GM12878 (cell line): ENCODE results near the gene DACH2. TPM values are rescaled to one million over a fixed set of nuclear protein-coding genes. Genes with fewer than 3 reads are reported as not detected.

Source experiments
- ATAC-seq: fragments of 200-7000 bp; cut with Tn5 transposase; 3 replicates; pipeline ENCODE4 v1.9.1; 2020; ENCODE audit warnings: mild to moderate bottlenecking, moderate library complexity
- Bru-seq: library from RNA; stranded (reverse); fragments of 400-500 nt; gene quantifications from one replicate; lab custom pipeline; 2021; lab: Mats Ljungman, UMichigan
- BruChase-seq, 2 experiments: library from RNA; stranded (reverse); fragments of 400-500 nt; gene quantifications; one replicate each; lab custom pipeline; 2021; lab: Mats Ljungman, UMichigan
- BruUV-seq: library from RNA; stranded (reverse); fragments of 400-500 nt; replicated peaks from 2 replicates; lab custom pipeline; 2021; lab: Mats Ljungman, UMichigan
- CTCF ChIA-PET: fragments of 300-600 bp; sonication (Branson Sonifier 250); formaldehyde crosslinking; extraction: SDS; loops from one replicate; lab custom pipeline; 2021; ENCODE audit warnings: inconsistent platforms; lab: Yijun Ruan, JAX
- POLR2A ChIA-PET: fragments of 350-600 bp; formaldehyde crosslinking; extraction: SDS; loops from one replicate; lab custom pipeline; 2021; ENCODE audit warnings: inconsistent platforms; lab: Charles Lee
- RAD21 ChIA-PET: fragments of 300-600 bp; sonication (Branson Sonifier 250); formaldehyde crosslinking; loops from one replicate; lab custom pipeline; 2023; ENCODE audit warnings: antibody characterized with exemption; ENCODE audit not compliant: unreplicated experiment; lab: Charles Lee
- SMC1A ChIA-PET: fragments of 300-600 bp; sonication (Branson Sonifier 250); formaldehyde crosslinking; loops from one replicate; lab custom pipeline; 2023; ENCODE audit not compliant: unreplicated experiment, uncharacterized antibody; lab: Charles Lee
- DNase-seq: peaks from one replicate; pipeline ENCODE4 v3.0.0-alpha.2; 2011; ENCODE audit warnings: low read depth, low spot score
- FAIRE-seq: peaks from 3 replicates; lab custom pipeline; 2011; peaks lifted over from hg19 to GRCh38; lab: Jason Lieb, UNC
- H2AFZ ChIP-seq: 2 replicates; pipeline ENCODE4 v1.6.0; 2011; ENCODE audit warnings: low read depth, low read length, control low read depth; ENCODE audit not compliant: control insufficient read depth
- H3K27ac ChIP-seq: 2 replicates; pipeline ENCODE4 v1.5.1; 2011; ENCODE audit warnings: control low read depth; ENCODE audit not compliant: control insufficient read depth, insufficient read depth
- H3K27me3 ChIP-seq, 2 experiments: replicated peaks in 1 of 2; 2 replicates each; pipeline versions ENCODE4 v1.6.0 to v1.6.1; 2011; ENCODE audit warnings: low read length in 1 of 2; ENCODE audit not compliant: control insufficient read depth in 2 of 2, insufficient read depth in 2 of 2
- H3K36me3 ChIP-seq, 2 experiments: 2 replicates each; pipeline ENCODE4 v1.5.1; 2011; ENCODE audit warnings: low read length in 1 of 2; ENCODE audit not compliant: control insufficient read depth in 2 of 2, insufficient read depth in 2 of 2
- H3K4me1 ChIP-seq: 2 replicates; pipeline ENCODE4 v1.6.1; 2011; ENCODE audit warnings: mild to moderate bottlenecking, low read length, moderate library complexity, mixed read lengths; ENCODE audit not compliant: control insufficient read depth, insufficient read depth
- H3K4me2 ChIP-seq: 2 replicates; pipeline ENCODE4 v1.6.0; 2011; ENCODE audit warnings: control low read depth; ENCODE audit not compliant: control insufficient read depth, insufficient read depth
- H3K4me3 ChIP-seq: fragments of 200-600 bp; sonication (generic); 2 replicates; pipeline ENCODE4 v1.5.1; 2016
- H3K79me2 ChIP-seq: 2 replicates; pipeline ENCODE4 v1.6.0; 2011; ENCODE audit warnings: low read length; ENCODE audit not compliant: control insufficient read depth, insufficient read depth
- H3K9ac ChIP-seq: 2 replicates; pipeline ENCODE4 v1.8.0; 2011; ENCODE audit warnings: low read length, control low read depth, mixed read lengths; ENCODE audit not compliant: control insufficient read depth, insufficient read depth
- H3K9me3 ChIP-seq: replicated peaks from 3 replicates; pipeline ENCODE4 v1.5.1; 2011; ENCODE audit warnings: mild to moderate bottlenecking, low read length; ENCODE audit not compliant: control insufficient read depth, insufficient read depth
- H4K20me1 ChIP-seq: 2 replicates; pipeline ENCODE4 v1.6.0; 2011; ENCODE audit not compliant: control insufficient read depth, insufficient read depth
- FOXK2 ChIP-seq: fragments of 450-650 bp; IDR thresholded peaks from 2 replicates; pipeline ENCODE4 v1.6.1; 2017; ENCODE audit warnings: mild to moderate bottlenecking, moderate library complexity
- GATAD2B ChIP-seq: fragments of 450-650 bp; conservative IDR thresholded peaks from 2 replicates; pipeline ENCODE4 v1.6.1; 2017; ENCODE audit warnings: low read depth, mild to moderate bottlenecking, moderate library complexity
- JUNB ChIP-seq: IDR thresholded peaks from 2 replicates; pipeline ENCODE4 v1.6.1; 2016; ENCODE audit warnings: antibody characterized with exemption, mild to moderate bottlenecking
- NR2C1 ChIP-seq: fragments of 450-650 bp; IDR thresholded peaks from 2 replicates; pipeline ENCODE4 v1.6.1; 2017; ENCODE audit warnings: antibody characterized with exemption, mild to moderate bottlenecking, moderate library complexity
- ZNF687 ChIP-seq: fragments of 450-650 bp; IDR thresholded peaks from 2 replicates; pipeline ENCODE4 v1.6.1; 2017; ENCODE audit warnings: mild to moderate bottlenecking, moderate library complexity
- WGBS: methylation state at CpG from one replicate; pipeline ENCODE4 v1.1.6; 2016; ENCODE audit warnings: low lambda C conversion rate; ENCODE audit not compliant: insufficient replicate concordance, insufficient coverage; ENCODE audit errors: missing lambda C conversion rate; 5-methylcytosine and 5-hydroxymethylcytosine counted together
- in situ Hi-C: fragments of 300-500 bp; cut with MboI; formaldehyde crosslinking; loops from 9 replicates; pipeline ENCODE4 v1.14.3; 2018; ENCODE audit warnings: mixed read lengths
- intact Hi-C: fragments of 100-400 bp; cut with micrococcal nuclease; formaldehyde crosslinking; loops from one replicate; pipeline ENCODE4 v1.14.2; 2022; ENCODE audit not compliant: unreplicated experiment
- long read RNA-seq, 2 experiments: library from polyadenylated mRNA; unstranded; transcript quantifications; one replicate each; pipeline ENCODE4 v2.0.0, GENCODE V29; 2019 to 2020
- polyA minus RNA-seq, 3 experiments: library from RNA; depleted of rRNA, polyadenylated mRNA; stranded (reverse); fragments of >200 nt; gene quantifications; 2 replicates each; pipeline ENCODE4 v1.2.3, GENCODE V29; 2011
- polyA plus RNA-seq, 11 experiments: library from polyadenylated mRNA; depleted of rRNA in 4 of 11; unstranded in 6 of 11; stranded (reverse) in 5 of 11; fragments of >200 nt; fragmentation: Nextera tagmentation in 4 of 11; fragmentation: Illumina TruSeq in 1 of 11; extraction: Ambion mirVana in 4 of 11; extraction: Trizol in 1 of 11; gene quantifications; 1 replicate in 1 of 11; 2 replicates in 10 of 11; pipeline versions ENCODE4 v1.2.1 to v1.2.3, GENCODE V29; 2011 to 2016; ENCODE audit warnings: inconsistent platforms in 2 of 11, missing spikeins in 2 of 11, low read depth in 1 of 11
- total RNA-seq, 4 experiments: library from RNA; depleted of rRNA in 3 of 4; stranded (reverse); fragments of >200 nt in 3 of 4; fragmentation: Illumina TruSeq in 1 of 4; extraction: Trizol in 1 of 4; gene quantifications; 2 replicates each; pipeline versions ENCODE4 v1.2.1 to v1.2.3, GENCODE V29; 2013 to 2021
- TF ChIP-seq, protein P1 (sequence below): fragments of 450-650 bp; conservative IDR thresholded peaks from 2 replicates; pipeline ENCODE4 v1.6.1; 2017; ENCODE audit warnings: mild to moderate bottlenecking, moderate library complexity

Gene DACH2
- total RNA-seq (2013; cell fraction: nucleolus; rRNA removed), result not detected in 2 replicates
- total RNA-seq (2014; rRNA removed) (not detected in 2 replicates), total RNA-seq (2014; rRNA removed; fragmentation: Illumina TruSeq; extraction: Trizol) (not detected in 2 replicates), total RNA-seq (2021) (not detected in 2 replicates), polyA plus RNA-seq (2011; rRNA removed) (not detected in 2 replicates), polyA plus RNA-seq (2014; fragmentation: Illumina TruSeq; extraction: Trizol) (0.03 TPM in 1 of 2 replicates, not detected in the other), polyA plus RNA-seq (2014; fragmentation: Nextera tagmentation; extraction: Ambion mirVana) (under 1 TPM in 1 of 2 experiments, not detected in 1; 0.19 TPM), polyA plus RNA-seq (2014; rRNA removed) (not detected in 2 replicates), polyA plus RNA-seq (2016; fragmentation: Nextera tagmentation; extraction: Ambion mirVana) (under 1 TPM; 0.03 to 0.11 TPM), polyA minus RNA-seq (2011; rRNA and poly(A)+ RNA removed) (not detected in 2 replicates), Bru-seq, nascent RNA (percentile 3 among the genes with signal in this experiment), BruChase-seq, experiment 1, labeled RNA remaining after a 6-hour chase (percentile 1 among the genes with signal in this experiment), BruChase-seq, experiment 2, labeled RNA remaining after a 2-hour chase (percentile 2 among the genes with signal in this experiment)
- not detected for polyA plus RNA-seq (2011; ENCODE audit: low read depth)
- polyA plus RNA-seq (2011; cell fraction: cytosol; rRNA removed), result not detected in 2 replicates
- polyA plus RNA-seq (2011; cell fraction: nucleus; rRNA removed), result not detected in 2 replicates
- polyA plus RNA-seq (2012), result not detected in 2 replicates
- not detected in 2 replicates for polyA minus RNA-seq (2011; cell fraction: cytosol; rRNA and poly(A)+ RNA removed)
- polyA minus RNA-seq (2011; cell fraction: nucleus; rRNA and poly(A)+ RNA removed), result not detected in 2 replicates
- long read RNA-seq, experiment 1, result 0 reads
- long read RNA-seq, experiment 2, partial matches to known transcripts, result 0 of 5 reads
- long read RNA-seq, experiment 2, other reads (novel, unspliced or antisense), result 5 of 5 reads

- Histone ChIP-seq H3K36me3 (no peaks in the 10 kb centered on the region), H3K9me3 (no peaks in the 10 kb centered on the region), H3K27me3 (no peaks in the 10 kb centered on the region), H3K4me3 (no peak within 1 kb of the TSS), H3K4me2 (no peak within 1 kb of the TSS), H2AFZ (no peak within 1 kb of the TSS), H4K20me1 (no peaks in the 10 kb centered on the region), H3K79me2 (no peaks in the 10 kb centered on the region), H3K9ac (no peak within 1 kb of the TSS), H3K4me1 (no peaks in the 10 kb centered on the region), H3K27ac (no peak within 1 kb of the TSS)
- CTCF ChIA-PET, result no interaction called here
- in situ Hi-C loops (no loop called here), intact Hi-C loops (no loop called here)
- BruUV-seq, result no TSS peak
- RAD21 ChIA-PET, result no interaction called here
- POLR2A ChIA-PET, result no interaction called here
- DNase-seq, result no peak
- 59% methylated on average over 23 of the region's 34 CpGs for WGBS
- ATAC-seq, result no peak
- TF ChIP-seq NR2C1 (no peak), JUNB (no peak)
- SMC1A ChIA-PET, result no interaction called here
- no peak for FAIRE-seq
Measured at GRCh38 chrX:86148024-86148511, at the start of gene DACH2. TSS of gene DACH2 (plus strand) at chrX:86148451.

- ChIA-PET POLR2A (no interaction called here), CTCF (no interaction called here), RAD21 (no interaction called here), SMC1A (no interaction called here)
- DNase-seq (no peak), ATAC-seq (no peak), FAIRE-seq (no peak)
- Histone ChIP-seq H3K36me3 (no peaks in the 10 kb centered on the region), H3K4me2 (no peak overlapping the region), H4K20me1 (no peaks in the 10 kb centered on the region), H3K4me1 (no peaks in the 10 kb centered on the region), H3K4me3 (no peak overlapping the region), H3K9me3 (no peaks in the 10 kb centered on the region), H3K27ac (no peak overlapping the region), H2AFZ (no peak overlapping the region), H3K9ac (no peak overlapping the region), H3K27me3 (no peaks in the 10 kb centered on the region), H3K79me2 (no peaks in the 10 kb centered on the region)
- WGBS, result 47% methylated on average over 2 of the region's 2 CpGs
- no TSS peak for BruUV-seq
- in situ Hi-C loops (no loop called here), intact Hi-C loops (no loop called here)
- TF ChIP-seq GATAD2B, result no peak
- no peak for TF ChIP-seq ZNF687
- no peak for TF ChIP-seq FOXK2
- TF ChIP-seq, protein P1, sequence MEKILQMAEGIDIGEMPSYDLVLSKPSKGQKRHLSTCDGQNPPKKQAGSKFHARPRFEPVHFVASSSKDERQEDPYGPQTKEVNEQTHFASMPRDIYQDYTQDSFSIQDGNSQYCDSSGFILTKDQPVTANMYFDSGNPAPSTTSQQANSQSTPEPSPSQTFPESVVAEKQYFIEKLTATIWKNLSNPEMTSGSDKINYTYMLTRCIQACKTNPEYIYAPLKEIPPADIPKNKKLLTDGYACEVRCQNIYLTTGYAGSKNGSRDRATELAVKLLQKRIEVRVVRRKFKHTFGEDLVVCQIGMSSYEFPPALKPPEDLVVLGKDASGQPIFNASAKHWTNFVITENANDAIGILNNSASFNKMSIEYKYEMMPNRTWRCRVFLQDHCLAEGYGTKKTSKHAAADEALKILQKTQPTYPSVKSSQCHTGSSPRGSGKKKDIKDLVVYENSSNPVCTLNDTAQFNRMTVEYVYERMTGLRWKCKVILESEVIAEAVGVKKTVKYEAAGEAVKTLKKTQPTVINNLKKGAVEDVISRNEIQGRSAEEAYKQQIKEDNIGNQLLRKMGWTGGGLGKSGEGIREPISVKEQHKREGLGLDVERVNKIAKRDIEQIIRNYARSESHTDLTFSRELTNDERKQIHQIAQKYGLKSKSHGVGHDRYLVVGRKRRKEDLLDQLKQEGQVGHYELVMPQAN, result no peak
Measured at GRCh38 chrX:86102341-86102740, 45.9 kb upstream of the DACH2 start.
